OCI-LY1 (cell line): Measurements from ENCODE around the gene FAM120A.

Experiments used
- CTCF ChIP-seq: fragments of 200-600 bp; sonication (generic), shearing (Covaris generic); IDR thresholded peaks from 2 replicates; pipeline ENCODE4 v1.5.1; 2017; ENCODE audit warnings: mild to moderate bottlenecking, antibody characterized with exemption, low read length, moderate library complexity, mixed read lengths
- EZH2 ChIP-seq: fragments of 200-600 bp; sonication (generic), shearing (Covaris generic); IDR thresholded peaks from 2 replicates; pipeline ENCODE4 v1.8.0; 2017; ENCODE audit warnings: borderline replicate concordance, mixed run types, mild to moderate bottlenecking, antibody characterized with exemption, low read length, moderate library complexity, mixed read lengths

DNA sequence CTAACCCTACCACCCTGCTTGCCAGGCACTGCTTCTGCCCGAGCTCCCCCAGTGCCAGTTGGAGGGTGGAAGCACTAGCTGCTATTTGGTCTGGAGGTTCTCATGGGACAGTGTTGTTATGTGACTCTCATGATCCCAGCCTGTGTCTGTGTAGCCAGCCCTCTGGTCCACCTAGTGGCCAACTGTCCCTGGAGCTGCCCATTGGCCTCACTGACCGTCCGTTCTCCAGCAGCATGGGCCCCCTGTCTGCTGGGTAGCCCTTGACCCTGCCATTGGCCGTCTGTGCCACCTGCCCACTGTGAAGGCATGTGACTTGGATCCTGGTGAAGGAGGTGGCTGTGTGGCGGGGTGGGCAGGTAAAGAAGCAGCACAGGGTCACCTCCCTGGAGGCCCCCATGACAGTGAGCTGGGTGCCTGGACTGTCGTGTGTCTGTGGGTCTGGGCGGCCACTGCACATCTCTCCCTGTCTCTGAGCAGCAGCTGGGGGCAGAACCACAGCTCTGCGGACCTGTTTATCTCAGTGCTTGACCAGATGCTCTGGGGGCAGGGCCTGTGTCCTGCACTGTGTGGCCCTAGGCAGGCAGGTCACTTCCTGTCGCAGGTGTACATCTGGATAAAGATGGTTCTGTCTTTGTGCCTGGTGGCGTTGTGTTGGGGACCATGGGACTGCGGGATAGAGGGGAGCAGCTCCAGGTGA is 136.3 kb downstream of the FAM120A start:
- TF ChIP-seq CTCF (no peak), EZH2 (no peak)
